IMR-90 (cell line): ENCODE measurements around the gene COX8C. TPM values are rescaled to one million over a fixed set of nuclear protein-coding genes. Genes with fewer than 3 reads are reported as not detected.

Source experiments
- ATAC-seq: fragments of 200-7000 bp; cut with Tn5 transposase; 2 replicates; pipeline ENCODE4 v1.9.1; 2020; ENCODE audit warnings: low read depth, mild to moderate bottlenecking, moderate library complexity
- BruUV-seq: library from RNA; stranded (reverse); fragments of 400-500 nt; replicated peaks from 2 replicates; lab custom pipeline; 2021; lab: Mats Ljungman, UMichigan
- CTCF ChIA-PET: fragments of 300-600 bp; formaldehyde crosslinking; extraction: SDS; loops from one replicate; lab custom pipeline; 2021; ENCODE audit warnings: antibody characterized with exemption; lab: Yijun Ruan, JAX
- POLR2A ChIA-PET: fragments of 300-600 bp; sonication (Branson Sonifier 250); formaldehyde crosslinking; loops from one replicate; lab custom pipeline; 2022; ENCODE audit warnings: antibody characterized with exemption; ENCODE audit not compliant: unreplicated experiment; lab: Charles Lee
- DNase-seq: peaks from one replicate; pipeline ENCODE4 v3.0.0; 2013
- H2AFZ ChIP-seq: replicated peaks from 2 replicates; pipeline ENCODE3; 2013; ENCODE audit warnings: low read length, mild to moderate bottlenecking; ENCODE audit not compliant: poor library complexity
- H2AK5ac ChIP-seq: 2 replicates; pipeline ENCODE4 v1.6.1; 2013; ENCODE audit warnings: low read depth, low read length, inconsistent platforms
- H2AK9ac ChIP-seq: replicated peaks from 2 replicates; pipeline ENCODE3; 2013; ENCODE audit warnings: mild to moderate bottlenecking, low read depth, low read length, moderate library complexity; ENCODE audit not compliant: poor library complexity
- H2BK120ac ChIP-seq: 2 replicates; pipeline ENCODE4 v1.6.1; 2013; ENCODE audit warnings: low read depth, low read length, inconsistent platforms
- H2BK15ac ChIP-seq: 3 replicates; pipeline ENCODE4 v1.6.1; 2013; ENCODE audit warnings: low read depth, low read length, inconsistent platforms
- H2BK20ac ChIP-seq: 2 replicates; pipeline ENCODE4 v1.6.1; 2013; ENCODE audit warnings: low read depth, mild to moderate bottlenecking, inconsistent platforms, low read length, moderate library complexity
- H2BK5ac ChIP-seq: 2 replicates; pipeline ENCODE4 v1.6.1; 2013; ENCODE audit warnings: mild to moderate bottlenecking, low read depth, low read length, inconsistent platforms; ENCODE audit not compliant: poor library complexity, severe bottlenecking
- H3K14ac ChIP-seq: replicated peaks from 2 replicates; pipeline ENCODE4 v1.6.1; 2013; ENCODE audit warnings: low read depth, low read length, inconsistent platforms
- H3K18ac ChIP-seq: 2 replicates; pipeline ENCODE4 v1.6.1; 2013; ENCODE audit warnings: low read depth, low read length, control low read depth
- H3K23ac ChIP-seq: 2 replicates; pipeline ENCODE4 v1.6.1; 2013; ENCODE audit warnings: low read depth, low read length, inconsistent platforms
- H3K27ac ChIP-seq: 2 replicates; pipeline ENCODE4 v1.5.1; 2013; ENCODE audit warnings: mild to moderate bottlenecking, control low read depth, low read length; ENCODE audit not compliant: insufficient read depth
- H3K27me3 ChIP-seq: 2 replicates; pipeline ENCODE4 v1.6.1; 2013; ENCODE audit warnings: low read length; ENCODE audit not compliant: control insufficient read depth, insufficient read depth
- H3K36me3 ChIP-seq: 2 replicates; pipeline ENCODE4 v1.6.1; 2013; ENCODE audit warnings: low read length, mixed read lengths; ENCODE audit not compliant: control insufficient read depth, insufficient read depth
- H3K4ac ChIP-seq: 2 replicates; pipeline ENCODE4 v1.6.1; 2013; ENCODE audit warnings: low read depth, low read length, inconsistent platforms
- H3K4me1 ChIP-seq: 2 replicates; pipeline ENCODE4 v1.6.1; 2013; ENCODE audit warnings: low read length, mixed read lengths; ENCODE audit not compliant: control insufficient read depth, insufficient read depth
- H3K4me2 ChIP-seq: 2 replicates; pipeline ENCODE4 v1.6.1; 2013; ENCODE audit warnings: low read depth, mild to moderate bottlenecking, control low read depth, low read length, moderate library complexity
- H3K4me3 ChIP-seq: 2 replicates; pipeline ENCODE4 v1.5.1; 2013; ENCODE audit warnings: low read depth, mild to moderate bottlenecking, control low read depth, low read length, moderate library complexity; ENCODE audit not compliant: insufficient read depth
- H3K56ac ChIP-seq: 2 replicates; pipeline ENCODE4 v1.6.1; 2013; ENCODE audit warnings: low read length, inconsistent platforms; ENCODE audit not compliant: insufficient read depth; ENCODE audit errors: extremely low read depth
- H3K79me1 ChIP-seq, 2 experiments: 2 replicates each; pipeline ENCODE4 v1.6.1; 2013; ENCODE audit warnings: low read length in 2 of 2, inconsistent platforms in 1 of 2, low read depth in 1 of 2
- H3K9ac ChIP-seq: 2 replicates; pipeline ENCODE4 v1.6.1; 2013; ENCODE audit warnings: low read depth, low read length, control low read depth
- H3K9me1 ChIP-seq: 2 replicates; pipeline ENCODE4 v1.6.1; 2013; ENCODE audit warnings: low read length, inconsistent platforms; ENCODE audit not compliant: insufficient read depth
- H3K9me3 ChIP-seq: 2 replicates; pipeline ENCODE4 v1.6.1; 2013; ENCODE audit warnings: low read length; ENCODE audit not compliant: control insufficient read depth, insufficient read depth
- H4K20me1 ChIP-seq: 2 replicates; pipeline ENCODE4 v1.6.1; 2013; ENCODE audit warnings: low read length, inconsistent platforms; ENCODE audit not compliant: insufficient read depth
- H4K5ac ChIP-seq: 2 replicates; pipeline ENCODE4 v1.6.1; 2013; ENCODE audit warnings: mild to moderate bottlenecking, low read depth, low read length, control low read depth
- H4K8ac ChIP-seq, 2 experiments: 2 replicates each; pipeline ENCODE4 v1.6.1; 2013; ENCODE audit warnings: low read depth in 2 of 2, low read length in 2 of 2, control low read depth in 1 of 2, inconsistent platforms in 1 of 2
- H4K91ac ChIP-seq: 2 replicates; pipeline ENCODE4 v1.6.1; 2013; ENCODE audit warnings: low read depth, low read length, inconsistent platforms; ENCODE audit not compliant: insufficient read depth
- BHLHE40 ChIP-seq: fragments of 150-350 bp; IDR thresholded peaks from 2 replicates; pipeline ENCODE4 v1.6.1; 2016; ENCODE audit warnings: mild to moderate bottlenecking, low read depth, low read length
- CEBPB ChIP-seq: IDR thresholded peaks from 2 replicates; pipeline ENCODE4 v1.6.1; 2012; ENCODE audit warnings: low read depth, low read length, improper control_type of control experiment
- CHD1 ChIP-seq: IDR thresholded peaks from 2 replicates; pipeline ENCODE4 v1.6.1; 2012; ENCODE audit warnings: low read depth, low read length, improper control_type of control experiment
- FOS ChIP-seq: fragments of 150-350 bp; IDR thresholded peaks from 2 replicates; pipeline ENCODE4 v1.6.1; 2016; ENCODE audit warnings: low read depth, low read length
- MAFK ChIP-seq: IDR thresholded peaks from 2 replicates; pipeline ENCODE4 v1.6.1; 2012; ENCODE audit warnings: low read depth, low read length, improper control_type of control experiment
- MAZ ChIP-seq: IDR thresholded peaks from 2 replicates; pipeline ENCODE4 v1.6.1; 2012; ENCODE audit warnings: low read depth, mild to moderate bottlenecking, low read length, improper control_type of control experiment, moderate library complexity, borderline replicate concordance
- MXI1 ChIP-seq: IDR thresholded peaks from 2 replicates; pipeline ENCODE4 v1.6.1; 2012; ENCODE audit warnings: low read depth, mild to moderate bottlenecking, low read length, moderate library complexity, borderline replicate concordance
- POLR2A ChIP-seq: IDR thresholded peaks from 2 replicates; pipeline ENCODE4 v1.6.1; 2012; ENCODE audit warnings: mild to moderate bottlenecking, low read depth, low read length
- RAD21 ChIP-seq: IDR thresholded peaks from 2 replicates; pipeline ENCODE4 v1.6.1; 2012; ENCODE audit warnings: low read length, improper control_type of control experiment
- RCOR1 ChIP-seq: IDR thresholded peaks from 2 replicates; pipeline ENCODE4 v1.6.1; 2012; ENCODE audit warnings: mild to moderate bottlenecking, low read length, improper control_type of control experiment; ENCODE audit not compliant: insufficient replicate concordance
- RFX5 ChIP-seq: IDR thresholded peaks from 2 replicates; pipeline ENCODE4 v1.8.0; 2012; ENCODE audit warnings: low read depth, mild to moderate bottlenecking, low read length, moderate library complexity
- SMC3 ChIP-seq: fragments of 150-350 bp; IDR thresholded peaks from 2 replicates; pipeline ENCODE4 v1.6.1; 2016; ENCODE audit warnings: low read depth, mild to moderate bottlenecking, antibody characterized with exemption, low read length, moderate library complexity
- WGBS, 2 experiments: methylation state at CpG; one replicate each; pipeline versions ENCODE4 v1.1.5 to v1.1.7; 2013; ENCODE audit warnings: missing lambda C conversion rate in 2 of 2; ENCODE audit not compliant: insufficient read length in 1 of 2; ENCODE audit errors: extremely low coverage in 2 of 2; 5-methylcytosine and 5-hydroxymethylcytosine counted together
- dilution Hi-C: fragments of 300-500 bp; cut with HindIII; formaldehyde crosslinking; loops from one replicate; pipeline ENCODE4 v1.14.3; 2018; ENCODE audit warnings: low sequenced_read_pairs; ENCODE audit not compliant: unreplicated experiment
- in situ Hi-C: fragments of 300-500 bp; cut with MboI; formaldehyde crosslinking; loops from 3 replicates; pipeline ENCODE4 v1.14.3; 2019; ENCODE audit warnings: low sequenced_read_pairs, inconsistent platforms, mixed read lengths
- intact Hi-C: fragments of 100-400 bp; cut with micrococcal nuclease; formaldehyde crosslinking; loops from 2 replicates; pipeline ENCODE4 v1.10.0; 2022
- polyA plus RNA-seq, 3 experiments: library from polyadenylated mRNA; depleted of rRNA; stranded (reverse); fragments of >200 nt; gene quantifications; 2 replicates each; pipeline ENCODE4 v1.2.3, GENCODE V29; 2012; ENCODE audit warnings: low replicate concordance in 1 of 3
- total RNA-seq: library from RNA; depleted of rRNA; stranded (reverse); fragments of >200 nt; gene quantifications from 2 replicates; pipeline ENCODE4 v1.2.3, GENCODE V29; 2012
- TF ChIP-seq, protein P1 (sequence below): conservative IDR thresholded peaks from 2 replicates; pipeline ENCODE4 v1.5.1; 2012; ENCODE audit warnings: mild to moderate bottlenecking, low read depth, low read length, improper control_type of control experiment
- TF ChIP-seq, protein P2 (sequence below): fragments of 150-350 bp; IDR thresholded peaks from 2 replicates; pipeline ENCODE4 v1.6.1; 2017; ENCODE audit warnings: mild to moderate bottlenecking, antibody characterized with exemption, low read length, low read depth

Gene COX8C
- total and polyA plus RNA-seq, 2 of the 4 experiments (the other 2 are of a cell fraction), result not detected

DNA sequence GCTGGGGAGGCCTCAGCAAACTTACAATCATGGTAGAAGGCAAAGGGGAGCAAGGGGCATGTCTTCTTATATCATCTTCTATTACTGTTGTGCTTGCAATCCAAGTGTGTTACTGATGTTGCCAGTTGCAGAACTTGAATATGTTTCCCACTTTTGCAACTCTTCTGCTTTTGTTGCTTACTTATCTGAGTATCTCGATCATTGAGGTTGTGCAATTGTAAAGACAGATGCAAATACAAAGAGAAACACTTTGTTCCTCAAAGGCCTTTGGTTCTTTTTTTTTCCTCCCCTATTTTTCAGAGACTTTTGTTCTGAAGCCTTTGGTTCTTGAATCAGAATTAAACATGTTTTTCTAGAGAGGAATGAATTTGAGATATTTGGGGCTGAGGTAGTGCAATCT lies 3.7 kb upstream of the COX8C start:
- in situ Hi-C loops (no loop called here), dilution Hi-C loops (no loop called here), intact Hi-C loops (loop anchor here (10.0 kb wide), 1 partner anchor 112 kb away; no protein-coding TSS in a partner anchor)
- Histone ChIP-seq H3K23ac (no peak overlapping the region), H3K9ac (no peak overlapping the region), H3K9me3 (no peaks in the 10 kb centered on the region), H3K9me1 (no peaks in the 10 kb centered on the region), H3K79me1 (no peaks in the 10 kb centered on the region), H2BK20ac (no peak overlapping the region), H3K4me1 (no peaks in the 10 kb centered on the region), H3K27me3 (no peaks in the 10 kb centered on the region), H3K14ac (no peak overlapping the region), H2AK5ac (no peak overlapping the region), H3K4me2 (no peak overlapping the region), H2AK9ac (no peak overlapping the region), H2BK120ac (no peak overlapping the region), H4K5ac (no peak overlapping the region), H2BK5ac (no peak overlapping the region), H2BK15ac (no peak overlapping the region), H3K4me3 (no peak overlapping the region), H4K91ac (no peak overlapping the region), H4K20me1 (no peaks in the 10 kb centered on the region), H2AFZ (no peak overlapping the region), H3K27ac (no peak overlapping the region), H3K4ac (no peak overlapping the region), H3K18ac (no peak overlapping the region), H3K36me3 (no peaks in the 10 kb centered on the region), H3K56ac (no peak overlapping the region), H4K8ac (no peak overlapping the region)
- WGBS, 2 experiments, result no CpG with 5 or more reads among the region's 1 CpG
- DNase-seq (no peak), ATAC-seq (no peak)
- ChIA-PET CTCF (no interaction called here), POLR2A (no interaction called here)
- no TSS peak for BruUV-seq
- TF ChIP-seq, protein P1, sequence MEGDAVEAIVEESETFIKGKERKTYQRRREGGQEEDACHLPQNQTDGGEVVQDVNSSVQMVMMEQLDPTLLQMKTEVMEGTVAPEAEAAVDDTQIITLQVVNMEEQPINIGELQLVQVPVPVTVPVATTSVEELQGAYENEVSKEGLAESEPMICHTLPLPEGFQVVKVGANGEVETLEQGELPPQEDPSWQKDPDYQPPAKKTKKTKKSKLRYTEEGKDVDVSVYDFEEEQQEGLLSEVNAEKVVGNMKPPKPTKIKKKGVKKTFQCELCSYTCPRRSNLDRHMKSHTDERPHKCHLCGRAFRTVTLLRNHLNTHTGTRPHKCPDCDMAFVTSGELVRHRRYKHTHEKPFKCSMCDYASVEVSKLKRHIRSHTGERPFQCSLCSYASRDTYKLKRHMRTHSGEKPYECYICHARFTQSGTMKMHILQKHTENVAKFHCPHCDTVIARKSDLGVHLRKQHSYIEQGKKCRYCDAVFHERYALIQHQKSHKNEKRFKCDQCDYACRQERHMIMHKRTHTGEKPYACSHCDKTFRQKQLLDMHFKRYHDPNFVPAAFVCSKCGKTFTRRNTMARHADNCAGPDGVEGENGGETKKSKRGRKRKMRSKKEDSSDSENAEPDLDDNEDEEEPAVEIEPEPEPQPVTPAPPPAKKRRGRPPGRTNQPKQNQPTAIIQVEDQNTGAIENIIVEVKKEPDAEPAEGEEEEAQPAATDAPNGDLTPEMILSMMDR, result no peak
- TF ChIP-seq MAZ (no peak), POLR2A (no peak), BHLHE40 (no peak), SMC3 (no peak), MXI1 (no peak), RAD21 (no peak), RFX5 (no peak), FOS (no peak), CEBPB (no peak), RCOR1 (no peak), CHD1 (no peak), MAFK (no peak)
- TF ChIP-seq, protein P2, sequence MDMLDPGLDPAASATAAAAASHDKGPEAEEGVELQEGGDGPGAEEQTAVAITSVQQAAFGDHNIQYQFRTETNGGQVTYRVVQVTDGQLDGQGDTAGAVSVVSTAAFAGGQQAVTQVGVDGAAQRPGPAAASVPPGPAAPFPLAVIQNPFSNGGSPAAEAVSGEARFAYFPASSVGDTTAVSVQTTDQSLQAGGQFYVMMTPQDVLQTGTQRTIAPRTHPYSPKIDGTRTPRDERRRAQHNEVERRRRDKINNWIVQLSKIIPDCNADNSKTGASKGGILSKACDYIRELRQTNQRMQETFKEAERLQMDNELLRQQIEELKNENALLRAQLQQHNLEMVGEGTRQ, result no peak
